ENCODE data around the gene RASGRP4.

GRCh38 chr19:38377052-38377451 lies 49.0 kb downstream of the RASGRP4 start:
- TF ChIP-seq CTCF (conservative IDR thresholded peaks at IDR 0.05 in 1 of 2, IDR thresholded peaks at IDR 0.05 in 1 of 2; ENCODE audit: low read depth in 1 of 2, low read length in 2 of 2) (no peak), EZH2 (IDR thresholded peaks at IDR 0.05; ENCODE audit: low read length, missing control alignments) (no peak)
